Kidney capillary endothelial cell (primary cell): ENCODE data around the gene CAND2.

Experiments used
- DNase-seq: peaks from one replicate; pipeline ENCODE4 v3.0.0-alpha.2; 2018; ENCODE audit warnings: low spot score

Gene CAND2

DNA sequence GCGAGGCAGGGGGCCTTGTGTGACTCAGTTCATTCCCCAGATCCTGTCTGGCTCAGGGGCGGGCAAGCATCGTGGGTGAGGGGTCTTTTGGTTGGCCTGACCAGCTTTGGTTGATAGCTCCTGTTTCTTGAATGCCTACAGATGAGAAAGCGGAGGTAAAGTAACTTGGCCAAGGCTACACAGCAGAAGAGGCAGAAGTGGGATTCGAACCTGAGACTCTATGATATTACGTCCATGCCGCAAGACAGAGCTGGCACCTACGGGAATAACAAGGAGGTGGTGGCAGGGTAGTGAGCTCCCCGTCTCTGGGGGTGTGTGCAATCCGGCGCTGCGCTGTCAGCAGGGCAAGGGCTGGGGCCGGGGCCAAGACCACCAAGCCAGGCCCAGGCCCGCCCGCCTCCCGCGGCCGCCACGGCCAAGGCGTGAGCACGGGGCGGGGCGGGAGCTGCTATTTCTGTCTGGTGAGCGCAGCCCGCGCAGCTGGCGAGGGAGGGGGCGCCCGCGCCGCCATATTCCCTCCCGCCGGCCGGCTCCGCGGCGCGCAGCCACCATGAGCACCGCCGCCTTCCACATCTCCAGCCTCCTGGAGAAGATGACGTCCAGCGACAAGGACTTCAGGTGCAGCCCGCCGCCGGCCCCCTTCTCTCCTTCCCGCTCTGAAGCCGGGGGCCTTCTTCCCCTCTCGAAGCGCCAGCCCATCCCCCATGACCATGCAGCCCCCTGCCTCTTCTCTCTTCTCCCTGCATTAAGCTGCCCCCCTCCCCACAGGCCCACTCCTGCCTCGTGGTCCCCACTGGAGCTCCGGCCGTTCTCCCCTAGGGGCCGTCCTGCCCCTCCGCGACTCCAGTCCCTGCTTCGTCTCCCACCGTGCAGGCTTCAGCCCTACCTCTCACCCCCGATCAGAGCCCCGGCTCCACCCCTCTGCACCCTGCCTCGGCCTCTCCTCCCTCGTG is at the start of gene CAND2:
TSS of gene CAND2 (plus strand) at position 510 of the 953 bp plus-strand sequence. CDS start at position 551, 41 bp downstream.
- DNase-seq: no peak

DNA sequence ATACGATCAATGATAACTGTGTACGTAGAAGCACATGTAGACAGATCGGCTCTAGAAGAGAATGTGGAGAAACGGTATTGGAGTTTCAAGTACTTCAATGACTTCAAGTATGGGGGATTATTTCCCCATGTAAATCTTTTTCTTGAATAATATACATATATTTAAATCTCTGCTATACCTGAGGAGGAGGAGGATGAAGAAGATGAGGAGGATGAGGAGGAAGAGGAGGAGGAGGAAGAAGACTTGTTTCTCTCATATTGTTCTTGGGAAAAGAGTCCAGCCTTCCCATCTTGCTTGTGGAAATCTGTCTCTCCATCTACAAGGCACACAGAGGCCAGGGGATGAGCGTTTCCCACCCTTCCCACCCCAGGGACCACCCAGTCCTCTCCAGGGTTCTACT is 48.0 kb upstream of the CAND2 start:
- no peak for DNase-seq

DNA sequence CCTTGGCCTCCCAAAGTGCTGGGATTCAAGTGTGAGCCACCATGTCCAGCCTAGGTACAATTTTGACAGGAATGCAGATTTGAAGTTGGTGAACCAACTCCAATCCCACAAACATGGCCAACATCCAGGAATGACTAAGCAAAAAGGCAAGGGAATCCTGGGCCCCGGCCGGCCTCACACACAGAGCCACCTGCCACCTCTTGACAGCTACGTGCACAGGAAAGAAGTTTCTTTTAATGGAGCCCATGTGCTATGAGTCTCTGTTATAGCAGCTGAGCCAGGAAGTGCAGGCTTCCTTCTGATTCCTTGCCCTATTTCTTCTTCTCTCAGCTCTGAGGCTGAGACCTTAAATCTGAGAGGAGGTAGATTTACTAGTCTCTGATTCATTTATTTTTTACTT is 46.3 kb upstream of the CAND2 start:
- DNase-seq: no peak

DNA sequence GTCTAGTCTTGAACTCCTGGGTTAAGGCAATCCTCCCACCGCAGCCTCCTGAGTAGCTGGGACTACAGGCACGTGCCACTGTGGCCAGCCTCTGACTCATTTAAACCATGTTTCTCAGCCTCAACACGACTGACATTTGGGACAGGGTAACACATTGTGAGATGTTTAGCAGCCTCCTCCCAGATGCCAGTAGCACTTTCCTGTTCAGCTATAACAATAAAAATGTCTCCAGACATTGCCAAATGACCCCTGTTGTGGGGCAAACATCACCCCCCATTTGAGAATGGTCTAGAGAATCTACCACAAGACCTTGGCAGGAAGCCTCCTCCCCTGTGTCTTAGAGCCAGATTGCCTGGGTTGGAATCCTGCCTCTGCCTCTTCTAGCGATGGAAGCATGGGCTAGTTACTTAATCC is 45.8 kb upstream of the CAND2 start:
- DNase-seq: no peak

- no peak for DNase-seq
Observed at GRCh38 chr3:12751571-12751970, 44.9 kb upstream of the CAND2 start.

GRCh38 chr3:12752102-12752501 is 44.4 kb upstream of the CAND2 start:
- DNase-seq: no peak

GRCh38 chr3:12752809-12753208 is 43.7 kb upstream of the CAND2 start:
- DNase-seq: no peak

DNA sequence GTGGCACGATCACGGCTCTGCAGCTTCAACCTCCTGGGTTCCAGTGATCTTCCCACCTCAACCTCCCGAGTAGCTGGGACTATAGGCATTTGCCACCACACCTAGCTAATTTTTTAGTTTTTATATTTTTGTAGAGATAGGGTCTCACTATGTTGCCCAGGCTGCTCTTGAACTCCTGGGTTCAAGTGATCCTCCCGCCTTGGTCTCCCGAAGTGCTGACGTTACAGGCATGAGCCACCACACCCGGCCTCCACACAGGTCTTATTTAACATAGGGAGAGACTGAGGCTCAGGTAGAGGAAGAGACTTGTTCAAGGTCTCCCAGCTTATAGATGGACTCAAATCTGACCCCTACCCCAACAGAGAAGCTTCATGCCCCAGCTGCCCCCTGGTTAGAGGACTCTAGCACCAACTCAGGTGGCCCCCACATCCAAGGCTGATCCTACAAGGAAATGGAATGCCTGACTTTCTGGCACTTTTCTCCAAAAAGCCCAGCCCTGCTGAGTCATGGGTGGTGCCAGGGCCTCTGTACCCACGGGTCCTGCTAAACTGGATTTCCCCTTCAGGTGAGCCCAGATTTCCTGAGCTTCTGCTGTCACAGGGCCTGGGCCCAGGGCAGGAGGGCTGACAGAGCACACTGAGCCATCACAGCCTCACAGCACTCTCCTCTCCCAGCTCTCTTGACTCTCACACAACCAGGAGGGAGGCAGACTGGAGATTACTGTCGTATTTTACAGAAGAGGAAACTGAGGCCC is 43.0 kb upstream of the CAND2 start:
- DNase-seq: no peak

DNA sequence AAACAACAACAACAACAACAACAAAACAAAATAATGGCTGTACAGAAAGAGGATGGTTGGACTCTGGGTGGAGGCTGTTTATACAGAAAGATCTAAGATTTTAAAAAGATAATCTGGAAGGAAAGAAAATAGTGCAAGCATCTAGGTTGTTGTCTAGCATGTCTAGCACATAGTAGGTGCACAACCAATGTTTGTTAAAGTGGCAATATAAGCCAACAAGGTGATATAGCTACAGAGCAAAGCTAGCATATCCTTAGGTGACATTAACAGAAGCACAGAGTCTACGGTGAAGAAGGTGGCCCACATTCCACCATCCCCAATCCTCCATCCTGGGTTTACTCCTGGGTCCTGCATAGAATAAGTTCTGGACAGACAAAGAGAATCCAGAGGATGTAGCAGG is 42.2 kb upstream of the CAND2 start:
- DNase-seq: no peak

GRCh38 chr3:12755754-12756153 is 40.7 kb upstream of the CAND2 start:
- DNase-seq: no peak

DNA sequence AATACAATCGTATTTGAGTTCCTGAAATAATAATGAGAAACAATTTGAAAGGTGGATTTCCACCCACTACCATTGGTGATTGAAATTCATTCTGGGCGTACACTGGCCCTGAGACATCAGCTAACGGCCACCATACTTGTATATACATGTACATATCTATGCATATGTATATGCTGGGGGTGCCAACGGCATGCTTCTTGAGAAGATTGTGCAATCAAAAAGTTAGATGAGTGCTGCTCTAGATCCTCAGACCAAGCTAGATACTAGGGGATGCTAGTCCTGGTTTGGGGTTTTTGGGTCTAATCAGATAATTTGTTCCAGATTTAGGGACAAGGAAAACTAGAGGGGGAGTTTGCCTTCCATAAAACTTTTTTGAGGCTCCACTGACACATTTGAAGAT is 40.3 kb upstream of the CAND2 start:
- DNase-seq: no peak

DNA sequence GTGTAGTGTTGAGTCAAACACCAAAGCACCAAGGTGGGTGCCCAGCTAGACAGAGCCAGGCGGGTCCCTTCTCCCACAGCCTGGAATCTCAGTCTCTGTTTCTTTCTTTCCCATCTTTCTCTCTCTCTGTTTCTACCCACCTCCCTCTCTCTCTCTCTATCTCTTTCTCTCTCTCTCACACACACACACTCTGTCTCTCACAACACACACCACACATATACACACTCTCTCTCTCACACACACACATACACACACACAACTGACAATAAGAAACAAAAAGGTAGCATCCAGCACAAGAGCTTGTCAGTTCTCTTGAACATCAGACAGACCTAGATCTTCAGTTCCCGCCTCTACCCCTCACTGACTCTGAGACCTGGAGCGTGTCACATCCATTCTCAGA is 39.8 kb upstream of the CAND2 start:
- no peak for DNase-seq

GRCh38 chr3:12758025-12758781 is 38.3 kb upstream of the CAND2 start:
- no peak for DNase-seq

GRCh38 chr3:12759097-12759679 is 37.3 kb upstream of the CAND2 start, which contains the start of gene TMEM40:
TSS of gene TMEM40 (minus strand) at chr3:12759259. CDS start at chr3:12749832, 9,427 bp downstream.
- no peak for DNase-seq

- no peak for DNase-seq
Observed at GRCh38 chr3:12759693-12760565, 36.6 kb upstream of the CAND2 start.

DNA sequence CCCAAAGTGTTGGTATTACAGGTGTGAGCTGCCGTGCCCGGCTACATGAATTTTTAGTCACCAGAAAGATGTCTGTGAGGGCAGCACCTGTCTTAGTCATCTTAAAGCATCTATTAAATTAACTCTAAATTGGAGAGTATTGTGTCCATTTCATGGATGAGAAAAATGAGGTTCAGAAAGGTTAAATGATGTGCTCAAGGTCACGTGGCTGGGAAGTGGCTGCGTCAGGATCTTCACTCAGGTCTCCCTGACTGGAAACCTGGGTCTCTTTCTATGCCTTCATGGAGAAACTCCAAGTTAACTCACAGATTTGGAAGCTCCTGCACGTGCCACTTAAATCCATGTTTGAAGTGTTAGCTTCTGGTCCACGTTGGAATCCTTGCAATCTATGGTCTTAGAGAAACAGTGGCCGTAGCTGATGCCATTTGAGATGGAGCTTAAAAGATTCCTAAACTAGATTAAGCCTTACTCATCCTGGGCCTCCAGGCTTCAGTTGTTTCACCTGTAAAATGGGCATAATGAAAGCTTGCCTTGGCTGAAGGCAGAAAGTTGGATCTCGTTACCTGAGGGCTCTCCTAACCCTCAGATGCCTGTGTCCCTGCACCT is 32.2 kb upstream of the CAND2 start:
- DNase-seq: no peak

- no peak for DNase-seq
Observed at GRCh38 chr3:12766541-12766940, 29.9 kb upstream of the CAND2 start.

DNA sequence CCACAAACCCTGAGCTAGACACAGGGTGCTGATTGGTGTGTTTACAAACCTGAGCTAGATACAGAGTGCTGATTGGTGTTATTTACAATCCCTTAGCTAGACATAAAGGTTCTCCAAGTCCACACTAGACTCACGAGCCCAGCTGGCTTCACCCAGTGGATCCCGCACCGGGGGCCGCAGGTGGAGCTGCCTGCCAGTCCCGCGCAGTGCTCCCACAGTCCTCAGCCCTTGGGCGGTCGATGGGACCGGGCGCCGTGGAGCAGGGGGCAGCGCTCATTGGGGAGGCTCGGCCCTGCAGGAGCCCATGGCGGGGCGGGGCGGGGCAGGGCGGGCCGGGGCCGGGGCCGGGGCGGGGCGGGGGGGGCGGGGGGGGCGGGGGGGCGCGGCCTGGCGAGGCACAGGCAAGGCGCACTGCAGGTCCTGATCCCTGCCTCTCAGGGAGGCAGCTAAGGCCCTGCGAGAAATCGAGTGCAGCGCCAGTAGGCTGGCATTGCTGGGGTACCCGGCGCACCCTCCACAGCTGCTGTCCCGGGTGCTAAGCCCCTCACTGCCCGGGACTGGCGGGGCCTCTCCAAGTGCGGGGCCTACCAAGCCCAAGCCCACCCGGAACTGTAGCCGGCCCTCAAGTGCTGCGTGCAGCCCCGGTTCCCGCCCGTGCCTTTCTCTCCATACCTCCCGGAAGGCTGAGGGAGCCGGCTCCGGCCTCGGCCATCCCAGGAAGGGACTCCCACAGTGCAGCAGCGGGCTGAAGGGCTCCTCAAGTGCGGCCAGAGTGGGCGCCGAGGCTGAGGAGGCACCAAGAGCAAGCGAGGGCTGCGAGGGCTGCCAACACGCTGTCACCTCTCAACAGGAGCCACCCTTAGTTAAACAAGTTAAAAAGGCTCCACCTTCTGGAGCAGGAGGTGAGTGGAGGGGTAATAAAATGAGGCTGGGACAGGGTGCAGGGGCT is 27.6 kb upstream of the CAND2 start:
- DNase-seq: no peak

DNA sequence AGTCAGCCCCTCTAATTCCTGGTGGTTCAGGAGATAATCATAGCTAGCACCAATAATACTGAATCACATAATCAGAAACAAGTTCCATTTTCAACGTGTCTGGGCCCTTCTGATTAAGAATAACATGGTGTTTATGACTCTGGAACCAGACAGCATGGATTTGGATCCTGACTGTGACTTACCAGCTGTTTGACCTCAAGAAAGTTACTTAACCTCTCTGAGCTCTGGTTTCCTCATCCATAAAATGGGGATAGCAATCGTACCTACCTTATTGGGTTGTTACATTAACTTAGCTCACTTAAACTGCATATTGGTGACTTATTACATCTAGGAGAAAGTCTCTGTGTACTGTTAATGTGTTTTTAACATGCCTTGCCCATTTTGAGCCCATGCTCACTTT is 26.7 kb upstream of the CAND2 start:
- no peak for DNase-seq
